H1 (cell line): ENCODE results near the gene NPAT. TPM values are rescaled to one million over a fixed set of nuclear protein-coding genes. Genes with fewer than 3 reads are reported as not detected.

Experiments used
- CEBPB ChIP-seq: IDR thresholded peaks from 2 replicates; pipeline ENCODE4 v1.6.1; 2012; ENCODE audit warnings: low read depth, low read length
- CTBP2 ChIP-seq: IDR thresholded peaks from 2 replicates; pipeline ENCODE4 v1.7.0; 2011; ENCODE audit warnings: borderline replicate concordance, mild to moderate bottlenecking, moderate library complexity, mixed read lengths, low read length; ENCODE audit not compliant: insufficient read depth, insufficient read length
- EP300 ChIP-seq, 2 experiments: IDR thresholded peaks; 1 replicate in 1 of 2; 2 replicates in 1 of 2; pipeline ENCODE4 v1.6.1; 2011 to 2012; ENCODE audit warnings: low read depth in 2 of 2, low read length in 2 of 2, mild to moderate bottlenecking in 2 of 2, borderline replicate concordance in 1 of 2, inconsistent platforms in 1 of 2, moderate library complexity in 1 of 2
- POLR2A ChIP-seq, 2 experiments: IDR thresholded peaks; 1 replicate in 1 of 2; 2 replicates in 1 of 2; pipeline ENCODE4 v1.6.1; 2011; ENCODE audit warnings: low read depth in 2 of 2, low read length in 2 of 2, mild to moderate bottlenecking in 2 of 2; ENCODE audit errors: control extremely low read depth in 1 of 2
- RBBP5 ChIP-seq: IDR thresholded peaks from 2 replicates; pipeline ENCODE4 v1.7.1; 2012; ENCODE audit warnings: low read depth, mild to moderate bottlenecking, inconsistent platforms, low read length, moderate library complexity, borderline replicate concordance
- SAP30 ChIP-seq: fragments of 300-600 bp; sonication (generic); IDR thresholded peaks from 2 replicates; pipeline ENCODE4 v1.7.1; 2012; ENCODE audit warnings: low read length, moderate library complexity, mild to moderate bottlenecking, inconsistent platforms; ENCODE audit not compliant: insufficient read depth, insufficient replicate concordance
- SP2 ChIP-seq: IDR thresholded peaks from 2 replicates; pipeline ENCODE4 v1.6.1; 2012; ENCODE audit warnings: mild to moderate bottlenecking, low read length, inconsistent platforms
- polyA plus RNA-seq, 7 experiments: library from polyadenylated mRNA; depleted of rRNA in 3 of 7; stranded (reverse) in 5 of 7; unstranded in 2 of 7; fragments of >200 nt in 5 of 7; fragments of 200-250 nt in 2 of 7; gene quantifications; 1 replicate in 5 of 7; 2 replicates in 1 of 7; 4 replicates in 1 of 7; pipeline versions ENCODE4 v1.2.1 to v1.2.3, GENCODE V29; 2011 to 2013; ENCODE audit warnings: missing spikeins in 2 of 7, mixed read lengths in 2 of 7
- total RNA-seq: library from RNA; stranded (reverse); fragmentation: NEBNext Ultra II Directional; extraction: Animal tissue kit (Norgen Biotek cat#: 25700); gene quantifications from 2 replicates; pipeline ENCODE4 v1.2.1, GENCODE V29; 2021

NPAT gene
- total and polyA plus RNA-seq, 2 of the 8 experiments (the other 6 are each of a cell fraction or from before 2014, with no cell fraction given) = 4.6 to 23.4 TPM

- no peak for TF ChIP-seq CTBP2
- no peak for TF ChIP-seq SP2
- no peak for TF ChIP-seq CEBPB
- TF ChIP-seq RBBP5 = peak; percentile 85
- peak; percentile 71 for TF ChIP-seq SAP30
- peak; percentile 96 to 98 for TF ChIP-seq POLR2A (IDR thresholded peaks at IDR 0.05; ENCODE audit: control extremely low read depth in 1 of 2, low read depth in 2 of 2, low read length in 2 of 2)
- peak in 1 of 2 experiments; percentile 20; a peak in 1 of 3 replicates for TF ChIP-seq EP300 (IDR thresholded peaks at IDR 0.05; ENCODE audit: borderline replicate concordance in 1 of 2, low read depth in 2 of 2, low read length in 2 of 2)
Measured at GRCh38 chr11:108222574-108223347, at the start of gene NPAT, which contains the start of gene ATM (continued).
